ENCODE results near the gene SH3BP2.

The SH3BP2 gene

GRCh38 chr4:2805712-2806389 lies 13.0 kb downstream of the SH3BP2 start:
- no peak for DNase-seq

- DNase-seq: no peak
Observed at GRCh38 chr4:2806390-2807355, 13.8 kb downstream of the SH3BP2 start.

GRCh38 chr4:2807571-2807970 lies 14.7 kb downstream of the SH3BP2 start:
- no peak for DNase-seq

DNA sequence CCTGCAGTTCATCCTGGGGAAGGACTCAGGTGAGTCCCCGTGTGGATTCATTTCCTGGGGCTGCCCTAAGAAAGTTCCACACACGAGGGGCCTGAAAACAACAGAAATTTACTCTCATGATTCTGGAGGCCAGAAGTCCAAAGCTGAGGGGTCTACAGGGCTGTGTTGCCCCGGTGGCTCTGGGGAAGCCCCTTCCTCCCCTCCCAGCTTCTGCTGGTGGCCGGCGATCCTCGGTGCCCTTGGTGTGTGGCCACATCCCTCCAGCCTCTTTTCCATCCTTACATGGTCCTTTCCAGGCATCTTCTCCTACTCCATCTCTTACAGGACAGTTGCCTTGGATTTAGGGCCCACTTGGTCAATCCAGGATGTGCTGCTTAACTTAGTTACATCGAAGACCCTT lies 15.1 kb downstream of the SH3BP2 start:
- no peak for DNase-seq

GRCh38 chr4:2809610-2810180 lies 16.8 kb downstream of the SH3BP2 start:
- DNase-seq: peak; percentile 12 to 28

DNA sequence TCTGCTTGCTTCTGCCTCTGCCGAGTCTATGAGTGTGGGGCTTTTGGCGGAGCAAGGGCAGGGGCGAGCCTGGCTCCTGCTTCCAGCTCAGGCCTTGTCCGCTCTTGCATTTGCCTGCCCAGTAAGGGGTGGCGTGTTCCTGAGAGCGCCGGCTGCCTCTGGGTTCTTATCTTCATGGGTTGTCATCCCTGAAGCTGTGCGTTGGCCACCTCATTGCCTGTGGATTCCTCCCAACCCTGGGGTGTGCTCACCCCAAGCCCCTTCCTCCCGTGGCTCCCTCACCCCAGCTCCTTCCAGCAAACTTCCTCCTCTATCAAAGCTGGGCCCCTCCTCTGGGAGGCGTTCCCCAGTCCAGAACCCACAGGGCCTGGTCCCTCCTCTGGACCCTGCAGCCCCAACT lies 17.5 kb downstream of the SH3BP2 start:
- DNase-seq: peak in 1 of 2 donors; percentile 5

GRCh38 chr4:2811830-2812611 lies 19.1 kb downstream of the SH3BP2 start:
- peak; percentile 87 to 93 for DNase-seq

GRCh38 chr4:2812612-2813354 lies 19.9 kb downstream of the SH3BP2 start:
- DNase-seq: peak; percentile 10 to 42

- no peak for DNase-seq
Observed at GRCh38 chr4:2813446-2814405, 20.8 kb downstream of the SH3BP2 start.

DNA sequence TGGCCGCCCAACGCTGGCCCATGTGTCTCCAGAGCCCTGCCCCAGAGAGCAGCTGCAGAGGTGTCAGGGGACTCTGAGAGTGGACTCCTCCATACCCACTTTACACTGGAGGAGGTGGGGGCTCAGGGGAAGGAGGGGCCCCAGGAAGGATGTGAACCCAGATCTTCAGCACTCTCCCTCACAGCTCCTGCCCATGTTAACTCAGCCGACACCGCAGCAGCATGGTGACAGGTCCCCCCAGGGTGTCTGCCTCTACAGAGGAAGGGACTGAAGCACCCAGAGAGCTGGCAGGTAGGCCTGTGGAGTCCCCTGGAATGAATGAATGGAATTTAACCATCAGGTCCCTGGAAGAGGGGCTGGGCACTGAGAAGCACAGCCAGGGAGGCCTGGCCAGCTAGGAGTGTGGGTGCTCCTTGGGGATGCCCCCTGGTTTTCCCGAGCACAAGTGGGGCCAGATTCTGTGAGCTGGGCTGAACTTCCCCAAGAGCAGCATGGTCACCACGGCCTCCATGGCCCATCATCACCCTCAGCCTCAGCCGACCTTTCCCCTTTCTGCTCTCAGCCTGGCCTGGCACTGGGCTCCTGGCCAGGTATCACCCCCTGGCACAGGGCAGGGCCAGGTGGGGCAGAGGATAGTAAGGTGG lies 21.9 kb downstream of the SH3BP2 start:
- DNase-seq: no peak

GRCh38 chr4:2816401-2816954 lies 23.6 kb downstream of the SH3BP2 start:
- DNase-seq: no peak

GRCh38 chr4:2817137-2817536 lies 24.3 kb downstream of the SH3BP2 start:
- no peak for DNase-seq

DNA sequence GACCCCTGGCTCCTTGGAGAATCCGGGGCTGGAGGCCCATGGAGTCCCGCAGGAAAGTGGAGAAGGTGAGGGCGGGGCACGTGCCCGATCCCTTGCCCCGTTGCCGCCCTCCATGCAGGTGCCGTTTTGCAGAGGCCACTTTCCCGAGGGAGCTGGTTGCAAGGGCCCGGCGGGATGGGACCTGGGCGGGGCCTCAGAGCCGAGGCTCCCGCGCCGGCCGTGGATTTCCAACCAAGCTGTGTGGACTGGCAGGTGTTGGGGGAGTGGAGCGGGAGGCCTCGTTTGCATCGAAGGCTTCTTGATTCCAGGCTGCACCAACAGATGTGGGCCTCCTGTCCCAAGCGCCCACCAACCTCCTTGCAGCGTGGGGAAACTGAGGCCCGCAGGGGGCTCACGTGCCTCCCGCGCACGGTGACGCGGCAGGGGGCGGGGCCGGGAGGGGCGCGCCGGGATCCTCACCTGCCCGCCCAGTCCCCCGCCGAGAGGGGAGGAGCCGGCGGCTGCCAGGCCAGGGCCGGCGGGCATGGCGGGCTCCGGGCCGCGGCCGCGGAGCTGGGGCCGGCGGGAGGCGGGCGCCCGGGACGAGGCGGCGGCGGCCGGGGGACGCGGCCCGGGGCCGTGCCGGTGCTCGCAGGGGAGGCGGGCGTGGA lies 24.9 kb downstream of the SH3BP2 start:
- DNase-seq: no peak

GRCh38 chr4:2818351-2818939 lies 25.6 kb downstream of the SH3BP2 start:
- DNase-seq: no peak

- DNase-seq: no peak
Observed at GRCh38 chr4:2819244-2820215, 26.6 kb downstream of the SH3BP2 start.

DNA sequence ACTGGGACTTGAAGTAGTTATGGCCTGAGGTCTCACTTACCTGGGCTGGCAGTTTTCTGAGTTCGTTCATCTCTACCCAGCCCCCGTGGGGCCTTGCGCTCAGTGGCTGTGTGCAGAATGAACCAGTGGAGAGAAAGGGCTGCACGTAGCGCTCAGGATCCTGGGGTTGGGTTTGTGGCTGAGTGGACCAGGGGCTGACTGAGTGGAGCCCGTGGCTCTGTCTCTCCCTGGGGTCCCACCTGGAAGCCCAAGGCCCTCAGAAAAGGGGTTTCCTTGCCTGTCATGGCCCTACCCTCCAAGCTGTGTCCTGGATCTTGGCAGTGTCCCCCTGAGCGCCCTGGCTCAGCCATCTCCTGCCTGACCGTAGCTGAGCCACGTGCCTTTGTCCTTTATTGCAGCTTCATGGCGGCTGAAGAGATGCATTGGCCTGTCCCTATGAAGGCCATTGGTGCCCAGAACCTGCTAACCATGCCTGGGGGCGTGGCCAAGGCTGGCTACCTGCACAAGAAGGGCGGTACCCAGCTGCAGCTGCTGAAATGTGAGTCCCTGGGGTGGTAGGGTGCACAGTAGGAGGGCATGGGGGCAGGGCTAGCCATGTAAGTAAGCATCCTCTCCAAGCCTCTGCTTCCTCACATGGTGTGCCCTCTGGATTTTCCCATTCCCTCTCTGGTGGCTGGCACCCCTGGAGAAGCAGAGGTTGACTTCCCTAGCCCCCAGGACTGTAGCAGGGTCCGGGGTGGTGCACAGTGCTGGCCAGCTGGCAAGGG lies 27.5 kb downstream of the SH3BP2 start:
- no peak for DNase-seq
